Stimulated activated naive CD8-positive, alpha-beta T cell treated with anti-CD3 and anti-CD28 coated beads, Interleukin-15, amount 100 ng/mL, for 72 hours (primary cell): Measurements from ENCODE around the gene GNA14.

Experiments used
- ATAC-seq: fragments of 150-1000 bp; cut with Tn5 transposase; 2 replicates; pipeline ENCODE4 v1.10.0; 2021; ENCODE audit warnings: mild to moderate bottlenecking, moderate library complexity
- DNase-seq, 2 donors: peaks; one replicate each; pipeline ENCODE4 v3.0.0; 2021 to 2022
- H3K27ac Mint-ChIP-seq, 2 donors: one replicate each; pipeline ENCODE4 v1.8.0; 2022; ENCODE audit warnings: mild to moderate bottlenecking in 2 of 2, mixed read lengths in 2 of 2, moderate library complexity in 2 of 2
- H3K27me3 Mint-ChIP-seq: one replicate; pipeline ENCODE4 v1.8.0; 2022; ENCODE audit warnings: mixed read lengths
- H3K4me1 Mint-ChIP-seq: one replicate; pipeline ENCODE4 v1.8.0; 2022; ENCODE audit warnings: mild to moderate bottlenecking, mixed read lengths
- H3K4me3 Mint-ChIP-seq, 2 donors: one replicate each; pipeline ENCODE4 v1.8.0; 2022; ENCODE audit warnings: mild to moderate bottlenecking in 2 of 2, mixed read lengths in 2 of 2, moderate library complexity in 1 of 2
- H3K9me3 Mint-ChIP-seq, 2 donors: one replicate each; pipeline ENCODE4 v1.8.0; 2022; ENCODE audit warnings: mixed read lengths in 2 of 2

Gene GNA14

GRCh38 chr9:77601476-77602099, 46.5 kb downstream of the GNA14 start:
- Mint-ChIP-seq H3K4me3 (no peak overlapping the region), H3K27ac (no peak overlapping the region), H3K9me3 (no peaks in the 10 kb centered on the region), H3K27me3 (peaks cover 6% of the 10 kb centered on the region), H3K4me1 (no peaks in the 10 kb centered on the region)
- DNase-seq, result no peak
- ATAC-seq, result no peak

- Mint-ChIP-seq H3K27ac (peak overlapping the region in 1 of 2 donors; percentile 76), H3K9me3 (no peaks in the 10 kb centered on the region), H3K27me3 (peaks cover 6% of the 10 kb centered on the region), H3K4me3 (no peak overlapping the region), H3K4me1 (peaks cover 1% of the 10 kb centered on the region)
- no peak for DNase-seq
- ATAC-seq, result no peak
Measured at GRCh38 chr9:77600810-77601209, 47.3 kb downstream of the GNA14 start.

- peaks cover 12% of the 10 kb centered on the region for H3K4me1 Mint-ChIP-seq
- no peak overlapping the region for H3K4me3 Mint-ChIP-seq
- peaks cover 6% of the 10 kb centered on the region for H3K27me3 Mint-ChIP-seq
- DNase-seq (no peak), ATAC-seq (no peak)
- no peaks in the 10 kb centered on the region for H3K9me3 Mint-ChIP-seq
- H3K27ac Mint-ChIP-seq, result no peak overlapping the region
Measured at GRCh38 chr9:77599492-77599891, 48.6 kb downstream of the GNA14 start.

- DNase-seq (no peak), ATAC-seq (no peak)
- H3K27ac Mint-ChIP-seq, result no peak overlapping the region
- H3K27me3 Mint-ChIP-seq, result peaks cover 6% of the 10 kb centered on the region
- peaks cover 14% of the 10 kb centered on the region for H3K4me1 Mint-ChIP-seq
- H3K4me3 Mint-ChIP-seq, result no peak overlapping the region
- H3K9me3 Mint-ChIP-seq, result no peaks in the 10 kb centered on the region
Measured at GRCh38 chr9:77598991-77599390, 49.1 kb downstream of the GNA14 start.

- no peaks in the 10 kb centered on the region for H3K9me3 Mint-ChIP-seq
- ATAC-seq (no peak), DNase-seq (no peak)
- H3K27me3 Mint-ChIP-seq, result peaks cover 5% of the 10 kb centered on the region
- H3K4me3 Mint-ChIP-seq, result no peak overlapping the region
- H3K27ac Mint-ChIP-seq, result peak overlapping the region in 1 of 2 donors; percentile 27
- peaks cover 17% of the 10 kb centered on the region for H3K4me1 Mint-ChIP-seq
Measured at GRCh38 chr9:77598524-77598923, 49.6 kb downstream of the GNA14 start.

GRCh38 chr9:77597057-77597456, 51.1 kb downstream of the GNA14 start:
- DNase-seq (no peak), ATAC-seq (no peak)
- no peak overlapping the region for H3K27ac Mint-ChIP-seq
- no peaks in the 10 kb centered on the region for H3K27me3 Mint-ChIP-seq
- H3K4me1 Mint-ChIP-seq, result peaks cover 17% of the 10 kb centered on the region
- H3K4me3 Mint-ChIP-seq, result no peak overlapping the region
- H3K9me3 Mint-ChIP-seq, result no peaks in the 10 kb centered on the region

- Mint-ChIP-seq H3K27me3 (no peaks in the 10 kb centered on the region), H3K9me3 (no peaks in the 10 kb centered on the region), H3K4me1 (peaks cover 17% of the 10 kb centered on the region), H3K27ac (no peak overlapping the region), H3K4me3 (no peak overlapping the region)
- DNase-seq, result no peak
- ATAC-seq, result no peak
Measured at GRCh38 chr9:77595426-77596095, 52.6 kb downstream of the GNA14 start.

- DNase-seq (no peak), ATAC-seq (no peak)
- no peak overlapping the region for H3K27ac Mint-ChIP-seq
- H3K4me3 Mint-ChIP-seq, result no peak overlapping the region
- no peaks in the 10 kb centered on the region for H3K9me3 Mint-ChIP-seq
- H3K4me1 Mint-ChIP-seq, result peaks cover 17% of the 10 kb centered on the region
- H3K27me3 Mint-ChIP-seq, result no peaks in the 10 kb centered on the region
Measured at GRCh38 chr9:77594963-77595362, 53.2 kb downstream of the GNA14 start.

GRCh38 chr9:77593528-77593927, 54.6 kb downstream of the GNA14 start:
- H3K27ac Mint-ChIP-seq, result peak overlapping the region in 1 of 2 donors; percentile 65
- no peaks in the 10 kb centered on the region for H3K27me3 Mint-ChIP-seq
- H3K4me3 Mint-ChIP-seq, result no peak overlapping the region
- H3K9me3 Mint-ChIP-seq, result no peaks in the 10 kb centered on the region
- DNase-seq (no peak), ATAC-seq (no peak)
- H3K4me1 Mint-ChIP-seq, result peaks cover 17% of the 10 kb centered on the region

- no peak overlapping the region for H3K4me3 Mint-ChIP-seq
- H3K9me3 Mint-ChIP-seq, result no peaks in the 10 kb centered on the region
Measured at GRCh38 chr9:77592476-77592875, 55.6 kb downstream of the GNA14 start.

GRCh38 chr9:77589046-77589795, 58.9 kb downstream of the GNA14 start:
- Mint-ChIP-seq H3K27ac (no peak overlapping the region), H3K4me3 (no peak overlapping the region), H3K27me3 (peaks cover 3% of the 10 kb centered on the region), H3K9me3 (no peaks in the 10 kb centered on the region), H3K4me1 (peaks cover 5% of the 10 kb centered on the region)
- DNase-seq (no peak), ATAC-seq (no peak)

More at GRCh38 chr9:77592476-77592875, 55.6 kb downstream of the GNA14 start:
- DNase-seq (no peak), ATAC-seq (no peak)
- Mint-ChIP-seq H3K4me1 (peaks cover 17% of the 10 kb centered on the region), H3K27ac (no peak overlapping the region), H3K27me3 (no peaks in the 10 kb centered on the region)

GRCh38 chr9:77588271-77588937, 59.7 kb downstream of the GNA14 start:
- Mint-ChIP-seq H3K27me3 (peaks cover 11% of the 10 kb centered on the region), H3K9me3 (no peaks in the 10 kb centered on the region), H3K4me1 (no peaks in the 10 kb centered on the region), H3K4me3 (no peak overlapping the region), H3K27ac (peak overlapping the region in 1 of 2 donors; percentile 9)
- no peak for ATAC-seq
- no peak for DNase-seq

- Mint-ChIP-seq H3K4me1 (no peaks in the 10 kb centered on the region), H3K27ac (peak overlapping the region in 1 of 2 donors; percentile 9), H3K4me3 (no peak overlapping the region)
Measured at GRCh38 chr9:77587851-77588250, 60.3 kb downstream of the GNA14 start.

GRCh38 chr9:77587042-77587441, 61.1 kb downstream of the GNA14 start:
- Mint-ChIP-seq H3K4me1 (no peaks in the 10 kb centered on the region), H3K27me3 (peaks cover 24% of the 10 kb centered on the region), H3K9me3 (no peaks in the 10 kb centered on the region), H3K27ac (no peak overlapping the region), H3K4me3 (no peak overlapping the region)
- DNase-seq (no peak), ATAC-seq (no peak)

More at GRCh38 chr9:77587851-77588250, 60.3 kb downstream of the GNA14 start:
- no peak for DNase-seq
- Mint-ChIP-seq H3K9me3 (no peaks in the 10 kb centered on the region), H3K27me3 (peaks cover 17% of the 10 kb centered on the region)
- no peak for ATAC-seq

- Mint-ChIP-seq H3K9me3 (no peaks in the 10 kb centered on the region), H3K4me3 (no peak overlapping the region), H3K27ac (no peak overlapping the region), H3K4me1 (no peaks in the 10 kb centered on the region), H3K27me3 (peaks cover 24% of the 10 kb centered on the region)
- no peak for ATAC-seq
- no peak for DNase-seq
Measured at GRCh38 chr9:77586591-77586990, 61.5 kb downstream of the GNA14 start.
